ENCODE results near the gene C1orf115.
"Not testable (repeated sequence)": the region's sequence is repeated elsewhere in the genome, so short reads cannot be mapped to it uniquely, and the experiment has no call there.

GRCh38 chr1:220715986-220716385 is 25.8 kb downstream of the C1orf115 start:
- not testable (repeated sequence) for TF ChIP-seq POLR2AphosphoS5, CTCF, POLR2A, EP300 (IDR thresholded peaks at IDR 0.05)
